ENCODE data around the gene ADSS1. TPM values are rescaled to one million over a fixed set of nuclear protein-coding genes. Genes with fewer than 3 reads are reported as not detected.

Gene ADSS1
- polyA plus RNA-seq, 1 of the 3 experiments (the other 2 are of a cell fraction), result 14.3 TPM

- peak; percentile 18 for DNase-seq
- POLR2A ChIA-PET, result interaction anchor here (0.7 kb wide), 1 partner anchor 87 kb away, joined by 3 read pairs; no protein-coding TSS in a partner anchor
These were observed 15.0 kb downstream of the ADSS1 start for GRCh38 chr14:104739026-104739425.

More at GRCh38 chr14:104739026-104739425, 15.0 kb downstream of the ADSS1 start:
- Histone ChIP-seq H2AFZ (ENCODE audit: low read depth) (no peak overlapping the region), H3K4me2 (no peak overlapping the region), H3K9ac (no peak overlapping the region), H3K9me3 (no peaks in the 10 kb centered on the region), H3F3A (replicated peaks; ENCODE audit: insufficient read depth) (no peaks in the 10 kb centered on the region), H3K9me2 (no peaks in the 10 kb centered on the region), H3K79me2 (ENCODE audit: insufficient read depth) (no peaks in the 10 kb centered on the region), H4K20me1 (ENCODE audit: insufficient read depth) (no peaks in the 10 kb centered on the region), H3K4me1 (ENCODE audit: control insufficient read depth in 1 of 2, insufficient read depth in 2 of 2, low read depth in 1 of 2, low read length in 1 of 2) (peaks cover 0 to 6% of the 10 kb centered on the region in 2 experiments; a peak in 1 of 4 replicates), H3K36me3 (replicated peaks in 1 of 2; ENCODE audit: control insufficient read depth in 1 of 2, insufficient read depth in 2 of 2, low read length in 1 of 2) (peaks cover 0 to 5% of the 10 kb centered on the region in 2 experiments), H3K27me3 (ENCODE audit: insufficient read depth) (no peaks in the 10 kb centered on the region), H3K27ac (ENCODE audit: low read depth in 2 of 2, low read length in 1 of 2) (no peak overlapping the region), H3K4me3 (ENCODE audit: low read depth in 2 of 2, low read length in 1 of 2) (no peak overlapping the region)
- TF ChIP-seq FOXJ3 (CRISPR knock-in tag; IDR thresholded peaks at IDR 0.05), result no peak
- TF ChIP-seq SMC3 (IDR thresholded peaks at IDR 0.05; ENCODE audit: low read depth, low read length), result no peak
- no peak for TF ChIP-seq NFIC (IDR thresholded peaks at IDR 0.05; ENCODE audit: borderline replicate concordance)
- TF ChIP-seq, protein P1, sequence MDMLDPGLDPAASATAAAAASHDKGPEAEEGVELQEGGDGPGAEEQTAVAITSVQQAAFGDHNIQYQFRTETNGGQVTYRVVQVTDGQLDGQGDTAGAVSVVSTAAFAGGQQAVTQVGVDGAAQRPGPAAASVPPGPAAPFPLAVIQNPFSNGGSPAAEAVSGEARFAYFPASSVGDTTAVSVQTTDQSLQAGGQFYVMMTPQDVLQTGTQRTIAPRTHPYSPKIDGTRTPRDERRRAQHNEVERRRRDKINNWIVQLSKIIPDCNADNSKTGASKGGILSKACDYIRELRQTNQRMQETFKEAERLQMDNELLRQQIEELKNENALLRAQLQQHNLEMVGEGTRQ (IDR thresholded peaks at IDR 0.05; ENCODE audit: borderline replicate concordance, low read depth, low read length), result no peak
- no peak for TF ChIP-seq ELF1 (IDR thresholded peaks at IDR 0.05)
- no peak for TF ChIP-seq MXI1 (IDR thresholded peaks at IDR 0.05; ENCODE audit: low read depth, low read length)
- TF ChIP-seq IRF3 (IDR thresholded peaks at IDR 0.05; ENCODE audit: low read depth, low read length), result no peak
- no peak for TF ChIP-seq USF1 (IDR thresholded peaks at IDR 0.05; ENCODE audit: borderline replicate concordance, low read depth)
- no peak for TF ChIP-seq SIN3A (IDR thresholded peaks at IDR 0.05; ENCODE audit: borderline replicate concordance, low read depth, low read length)
- TF ChIP-seq EZH2phosphoT487 (IDR thresholded peaks at IDR 0.05; ENCODE audit: borderline replicate concordance, low read depth), result no peak
- no peak for TF ChIP-seq EP300 (IDR thresholded peaks at IDR 0.05; ENCODE audit: borderline replicate concordance in 1 of 2, low read depth in 1 of 2, low read length in 1 of 2)
- TF ChIP-seq RXRA (IDR thresholded peaks at IDR 0.05; ENCODE audit: borderline replicate concordance, low read depth), result no peak
- TF ChIP-seq TAF1 (IDR thresholded peaks at IDR 0.05; ENCODE audit: borderline replicate concordance, low read depth, low read length), result no peak
- TF ChIP-seq PBX3 (IDR thresholded peaks at IDR 0.05), result no peak
- no peak for TF ChIP-seq NRF1 (IDR thresholded peaks at IDR 0.05; ENCODE audit: low read depth, low read length)
- TF ChIP-seq JUND (IDR thresholded peaks at IDR 0.05), result no peak
- no peak for TF ChIP-seq FOXM1 (IDR thresholded peaks at IDR 0.05; ENCODE audit: low read depth)
- TF ChIP-seq, protein P2, sequence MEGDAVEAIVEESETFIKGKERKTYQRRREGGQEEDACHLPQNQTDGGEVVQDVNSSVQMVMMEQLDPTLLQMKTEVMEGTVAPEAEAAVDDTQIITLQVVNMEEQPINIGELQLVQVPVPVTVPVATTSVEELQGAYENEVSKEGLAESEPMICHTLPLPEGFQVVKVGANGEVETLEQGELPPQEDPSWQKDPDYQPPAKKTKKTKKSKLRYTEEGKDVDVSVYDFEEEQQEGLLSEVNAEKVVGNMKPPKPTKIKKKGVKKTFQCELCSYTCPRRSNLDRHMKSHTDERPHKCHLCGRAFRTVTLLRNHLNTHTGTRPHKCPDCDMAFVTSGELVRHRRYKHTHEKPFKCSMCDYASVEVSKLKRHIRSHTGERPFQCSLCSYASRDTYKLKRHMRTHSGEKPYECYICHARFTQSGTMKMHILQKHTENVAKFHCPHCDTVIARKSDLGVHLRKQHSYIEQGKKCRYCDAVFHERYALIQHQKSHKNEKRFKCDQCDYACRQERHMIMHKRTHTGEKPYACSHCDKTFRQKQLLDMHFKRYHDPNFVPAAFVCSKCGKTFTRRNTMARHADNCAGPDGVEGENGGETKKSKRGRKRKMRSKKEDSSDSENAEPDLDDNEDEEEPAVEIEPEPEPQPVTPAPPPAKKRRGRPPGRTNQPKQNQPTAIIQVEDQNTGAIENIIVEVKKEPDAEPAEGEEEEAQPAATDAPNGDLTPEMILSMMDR (IDR thresholded peaks at IDR 0.05), result no peak
- no peak for TF ChIP-seq RFX5 (IDR thresholded peaks at IDR 0.05; ENCODE audit: low read length)
- 96% methylated on average over 5 of the region's 17 CpGs for WGBS (ENCODE audit: low lambda C conversion rate)
- CTCF ChIA-PET, result interaction anchor here (1.0 to 3.4 kb wide), 4 partner anchors 15 to 75 kb away, joined by 3 to 23 read pairs (median 6); partner anchors contain the start of gene ADSS1

Measured in SK-N-SH (cell line).